GM15510 (cell line): ENCODE data around the gene TIMM22.

Experiments
- POLR2A ChIP-seq: IDR thresholded peaks from 3 replicates; pipeline ENCODE4 v1.6.1; 2011; ENCODE audit warnings: borderline replicate concordance; ENCODE audit not compliant: insufficient read length; ENCODE audit errors: extremely low read depth

Gene TIMM22

GRCh38 chr17:1050996-1051925 lies 54.3 kb downstream of the TIMM22 start:
- TF ChIP-seq POLR2A = no peak
